HEK293T (cell line): Measurements from ENCODE around the gene RABL2B.
"Not testable (repeated sequence)": the region's sequence is repeated elsewhere in the genome, so short reads cannot be mapped to it uniquely, and the experiment has no call there.

ENCODE experiments used
- FOXA1 ChIP-seq: fragments of 450-650 bp; IDR thresholded peaks from 2 replicates; pipeline ENCODE4 v1.6.1; 2016; ENCODE audit warnings: mild to moderate bottlenecking
- SP1 ChIP-seq: fragments of 450-650 bp; IDR thresholded peaks from 2 replicates; pipeline ENCODE4 v1.6.1; 2017
- TARDBP ChIP-seq: fragments of 450-650 bp; IDR thresholded peaks from 2 replicates; pipeline ENCODE4 v1.6.1; 2016

DNA sequence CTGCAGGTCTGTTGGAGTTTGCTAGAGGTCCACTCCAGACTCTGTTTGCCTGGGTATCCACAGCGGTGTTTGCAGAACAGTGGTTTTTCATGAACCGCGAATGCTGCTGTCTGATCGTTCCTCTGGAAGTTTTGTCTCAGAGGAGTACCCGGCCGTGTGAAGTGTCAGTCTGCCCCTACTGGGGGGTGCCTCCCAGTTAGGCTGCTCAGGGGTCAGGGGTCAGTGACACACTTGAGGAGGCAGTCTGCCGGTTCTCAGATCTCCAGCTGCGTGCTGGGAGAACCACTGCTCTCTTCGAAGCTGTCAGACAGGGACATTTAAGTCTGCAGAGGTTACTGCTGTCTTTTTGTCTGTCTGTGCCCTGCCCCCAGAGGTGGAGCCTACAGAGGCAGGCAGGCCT lies 27.0 kb downstream of the RABL2B start:
- TF ChIP-seq SP1, TARDBP, FOXA1: not testable (repeated sequence)
